ENCODE results near the gene FAM149B1.
A peak's percentile ranks its signal among the peaks of the same experiment; 100 is the strongest.

FAM149B1 gene

GRCh38 chr10:73159038-73159648 lies 8.8 kb upstream of the FAM149B1 start:
- DNase-seq (ENCODE audit: low read depth): no peak
- TF ChIP-seq, protein P1, sequence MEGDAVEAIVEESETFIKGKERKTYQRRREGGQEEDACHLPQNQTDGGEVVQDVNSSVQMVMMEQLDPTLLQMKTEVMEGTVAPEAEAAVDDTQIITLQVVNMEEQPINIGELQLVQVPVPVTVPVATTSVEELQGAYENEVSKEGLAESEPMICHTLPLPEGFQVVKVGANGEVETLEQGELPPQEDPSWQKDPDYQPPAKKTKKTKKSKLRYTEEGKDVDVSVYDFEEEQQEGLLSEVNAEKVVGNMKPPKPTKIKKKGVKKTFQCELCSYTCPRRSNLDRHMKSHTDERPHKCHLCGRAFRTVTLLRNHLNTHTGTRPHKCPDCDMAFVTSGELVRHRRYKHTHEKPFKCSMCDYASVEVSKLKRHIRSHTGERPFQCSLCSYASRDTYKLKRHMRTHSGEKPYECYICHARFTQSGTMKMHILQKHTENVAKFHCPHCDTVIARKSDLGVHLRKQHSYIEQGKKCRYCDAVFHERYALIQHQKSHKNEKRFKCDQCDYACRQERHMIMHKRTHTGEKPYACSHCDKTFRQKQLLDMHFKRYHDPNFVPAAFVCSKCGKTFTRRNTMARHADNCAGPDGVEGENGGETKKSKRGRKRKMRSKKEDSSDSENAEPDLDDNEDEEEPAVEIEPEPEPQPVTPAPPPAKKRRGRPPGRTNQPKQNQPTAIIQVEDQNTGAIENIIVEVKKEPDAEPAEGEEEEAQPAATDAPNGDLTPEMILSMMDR (conservative IDR thresholded peaks at IDR 0.05; ENCODE audit: low read depth, low read length): peak; percentile 76

DNA sequence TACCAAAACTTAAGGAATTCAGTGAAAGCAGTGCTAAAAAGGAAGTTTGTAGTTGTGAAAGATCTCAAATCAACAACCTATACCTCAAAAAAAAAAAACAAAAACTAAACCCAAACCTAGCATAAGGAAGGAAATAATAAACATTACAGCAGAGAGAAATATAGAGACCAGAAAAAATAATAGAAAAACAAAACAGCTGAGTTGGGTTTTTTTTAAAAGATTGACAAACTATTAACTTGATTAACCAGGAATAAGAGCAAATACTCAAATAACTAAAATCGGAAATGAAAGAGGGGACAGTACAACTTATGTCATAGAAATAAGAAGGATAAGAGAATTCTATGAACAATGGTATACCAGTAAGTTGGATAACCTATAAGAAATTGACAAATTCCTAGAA lies 6.8 kb upstream of the FAM149B1 start:
- no peak for DNase-seq (ENCODE audit: low read depth)
- TF ChIP-seq, protein P1 (conservative IDR thresholded peaks at IDR 0.05; ENCODE audit: low read depth, low read length): no peak
- H3K4me3 ChIP-seq (ENCODE audit: low read length): no peak overlapping the region

More at GRCh38 chr10:73159038-73159648, 8.8 kb upstream of the FAM149B1 start:
- no peak overlapping the region for H3K4me3 ChIP-seq (ENCODE audit: low read length)

GRCh38 chr10:73161662-73162061 lies 6.3 kb upstream of the FAM149B1 start:
- TF ChIP-seq, protein P1 (conservative IDR thresholded peaks at IDR 0.05; ENCODE audit: low read depth, low read length): no peak
- no peak for DNase-seq (ENCODE audit: low read depth)
- H3K4me3 ChIP-seq (ENCODE audit: low read length): no peak overlapping the region

DNA sequence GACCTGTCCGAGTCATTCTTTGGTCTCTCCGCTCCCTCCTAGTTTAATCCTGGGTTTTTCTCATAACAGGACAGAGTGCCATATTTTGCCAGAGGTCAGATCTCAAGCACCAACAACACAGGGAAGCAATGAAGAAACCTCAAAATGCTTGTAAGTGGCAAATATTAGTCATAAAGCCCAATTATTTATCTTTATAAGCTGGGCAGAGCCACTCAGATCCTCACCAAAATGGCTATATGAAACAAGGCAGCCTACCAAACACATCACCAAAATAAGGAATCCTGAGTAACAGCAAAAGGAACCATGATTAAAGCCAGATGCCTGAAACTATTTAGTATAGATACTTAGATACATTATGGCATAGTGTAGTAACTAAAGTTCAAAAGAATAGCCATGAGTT lies 4.8 kb upstream of the FAM149B1 start:
- TF ChIP-seq, protein P1 (conservative IDR thresholded peaks at IDR 0.05; ENCODE audit: low read depth, low read length): no peak
- no peak for DNase-seq (ENCODE audit: low read depth)
- H3K4me3 ChIP-seq (ENCODE audit: low read length): no peak overlapping the region

DNA sequence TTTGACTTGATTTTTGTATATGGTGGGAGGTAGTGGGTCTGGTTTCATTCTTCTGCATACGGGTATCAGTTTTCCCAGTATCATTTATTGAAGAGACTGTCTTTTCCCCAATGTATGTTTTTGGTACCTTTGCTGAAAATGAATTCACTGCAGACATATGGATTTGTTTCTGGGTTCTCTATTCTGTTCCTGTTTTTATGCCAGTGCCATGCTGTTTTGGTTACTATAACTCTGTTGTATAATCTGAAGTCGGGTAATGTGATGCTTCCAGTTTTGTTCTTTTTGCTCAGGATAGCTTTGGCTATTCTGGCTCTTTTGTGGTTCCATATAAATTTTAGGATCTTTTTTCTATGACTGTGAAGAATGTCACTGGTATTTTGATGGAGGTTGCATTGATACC lies 947 bp upstream of the FAM149B1 start:
- DNase-seq (ENCODE audit: low read depth): no peak
- peak overlapping the region; percentile 100 for H3K4me3 ChIP-seq (ENCODE audit: low read length)
- TF ChIP-seq, protein P1 (conservative IDR thresholded peaks at IDR 0.05; ENCODE audit: low read depth, low read length): no peak

DNA sequence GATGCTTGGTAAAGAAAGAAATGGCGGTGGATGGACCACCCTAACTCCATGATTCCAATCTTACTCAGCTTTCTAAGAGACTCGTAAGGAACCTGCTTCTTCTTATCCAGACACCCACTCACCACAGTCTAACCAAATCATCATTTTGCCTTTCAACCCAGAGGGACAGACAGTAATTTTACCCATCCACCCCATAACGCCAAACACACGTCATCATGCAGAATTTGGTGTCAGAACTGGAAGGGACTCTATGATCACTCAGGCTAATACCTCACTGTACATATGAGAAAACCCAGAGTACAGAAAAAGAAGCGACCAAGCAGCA lies 499 bp upstream of the FAM149B1 start:
- H3K4me3 ChIP-seq (ENCODE audit: low read length): peak overlapping the region; percentile 100
- no peak for DNase-seq (ENCODE audit: low read depth)
- TF ChIP-seq, protein P1 (conservative IDR thresholded peaks at IDR 0.05; ENCODE audit: low read depth, low read length): no peak

- TF ChIP-seq, protein P1 (conservative IDR thresholded peaks at IDR 0.05; ENCODE audit: low read depth, low read length): no peak
- DNase-seq (ENCODE audit: low read depth): peak; percentile 28
Observed at GRCh38 chr10:73168465-73168803, 515 bp downstream of the FAM149B1 start.

More at GRCh38 chr10:73168465-73168803, 515 bp downstream of the FAM149B1 start:
- peak overlapping the region; percentile 100 for H3K4me3 ChIP-seq (ENCODE audit: low read length)
